Measurements from ENCODE around the gene ACOT2. TPM values are rescaled to one million over a fixed set of nuclear protein-coding genes. Genes with fewer than 3 reads are reported as not detected.
"Not testable (repeated sequence)": the region's sequence is repeated elsewhere in the genome, so short reads cannot be mapped to it uniquely, and the experiment has no call there.

The ACOT2 gene
- total and polyA plus RNA-seq, 2 donors = 13.8 to 20.3 TPM

- H3K27me3 ChIP-seq (ENCODE audit: control insufficient read depth in 2 of 2, insufficient read depth in 1 of 2, low read length in 1 of 2); H3K9me3 ChIP-seq (ENCODE audit: control insufficient read depth in 2 of 2, insufficient read depth in 1 of 2, low read length in 1 of 2); DNase-seq (ENCODE audit: low read depth in 6 of 9, low spot score in 9 of 9); H3K36me3 ChIP-seq (ENCODE audit: control insufficient read depth in 2 of 2, insufficient read depth in 2 of 2, low read length in 1 of 2); H3K4me3 ChIP-seq (ENCODE audit: low read length in 2 of 2); H3K27ac ChIP-seq (ENCODE audit: low read depth in 1 of 2, low read length in 1 of 2): not testable (repeated sequence)
- WGBS = 92% methylated on average over 18 of the region's 18 CpGs
- peaks cover 12 to 18% of the 10 kb centered on the region in 2 donors for H3K4me1 ChIP-seq (ENCODE audit: control insufficient read depth in 2 of 2, insufficient read depth in 2 of 2, low read length in 2 of 2)
Observed at GRCh38 chr14:73566431-73566830, 2.6 kb upstream of the ACOT2 start.

- not testable (repeated sequence) for H3K27me3 ChIP-seq (ENCODE audit: control insufficient read depth in 2 of 2, insufficient read depth in 1 of 2, low read length in 1 of 2); H3K27ac ChIP-seq (ENCODE audit: low read depth in 1 of 2, low read length in 1 of 2); H3K36me3 ChIP-seq (ENCODE audit: control insufficient read depth in 2 of 2, insufficient read depth in 2 of 2, low read length in 1 of 2); DNase-seq (ENCODE audit: low read depth in 6 of 9, low spot score in 9 of 9); H3K4me3 ChIP-seq (ENCODE audit: low read length in 2 of 2); H3K9me3 ChIP-seq (ENCODE audit: control insufficient read depth in 2 of 2, insufficient read depth in 1 of 2, low read length in 1 of 2)
- 96% methylated on average over 6 of the region's 6 CpGs for WGBS
- H3K4me1 ChIP-seq (ENCODE audit: control insufficient read depth in 2 of 2, insufficient read depth in 2 of 2, low read length in 2 of 2) = peaks cover 12 to 18% of the 10 kb centered on the region in 2 donors
Observed at GRCh38 chr14:73566935-73567334, 2.1 kb upstream of the ACOT2 start.

DNA sequence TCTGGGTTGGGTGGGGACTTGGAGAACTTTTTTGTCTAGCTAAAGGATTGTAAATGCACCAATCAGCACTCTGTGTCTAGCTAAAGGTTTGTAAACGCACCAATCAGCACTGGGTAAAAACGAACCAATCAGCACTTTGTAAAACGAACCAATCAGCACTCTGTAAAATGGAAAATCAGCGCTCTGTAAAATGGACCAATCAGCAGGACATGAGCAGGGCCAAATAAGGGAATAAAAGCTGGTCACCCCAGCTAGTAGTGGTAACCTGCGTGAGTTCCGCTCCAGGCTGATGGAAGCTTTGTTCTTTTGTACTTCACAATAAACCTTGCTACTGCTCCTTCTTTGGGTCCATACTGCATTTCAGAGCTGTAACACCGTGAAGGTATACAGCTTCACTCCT, 1.7 kb upstream of the ACOT2 start:
- Histone ChIP-seq H3K9me3 (ENCODE audit: control insufficient read depth in 2 of 2, insufficient read depth in 1 of 2, low read length in 1 of 2) (no peaks in the 10 kb centered on the region), H3K4me3 (ENCODE audit: low read length in 2 of 2) (no peak overlapping the region), H3K36me3 (ENCODE audit: control insufficient read depth in 2 of 2, insufficient read depth in 2 of 2, low read length in 1 of 2) (no peaks in the 10 kb centered on the region), H3K27ac (ENCODE audit: low read depth in 1 of 2, low read length in 1 of 2) (no peak overlapping the region), H3K27me3 (ENCODE audit: control insufficient read depth in 2 of 2, insufficient read depth in 1 of 2, low read length in 1 of 2) (no peaks in the 10 kb centered on the region), H3K4me1 (ENCODE audit: control insufficient read depth in 2 of 2, insufficient read depth in 2 of 2, low read length in 2 of 2) (peaks cover 12 to 18% of the 10 kb centered on the region in 2 donors)
- no peak for DNase-seq (ENCODE audit: low read depth in 6 of 9, low spot score in 9 of 9)
- WGBS = 99% methylated on average over 7 of the region's 7 CpGs

DNA sequence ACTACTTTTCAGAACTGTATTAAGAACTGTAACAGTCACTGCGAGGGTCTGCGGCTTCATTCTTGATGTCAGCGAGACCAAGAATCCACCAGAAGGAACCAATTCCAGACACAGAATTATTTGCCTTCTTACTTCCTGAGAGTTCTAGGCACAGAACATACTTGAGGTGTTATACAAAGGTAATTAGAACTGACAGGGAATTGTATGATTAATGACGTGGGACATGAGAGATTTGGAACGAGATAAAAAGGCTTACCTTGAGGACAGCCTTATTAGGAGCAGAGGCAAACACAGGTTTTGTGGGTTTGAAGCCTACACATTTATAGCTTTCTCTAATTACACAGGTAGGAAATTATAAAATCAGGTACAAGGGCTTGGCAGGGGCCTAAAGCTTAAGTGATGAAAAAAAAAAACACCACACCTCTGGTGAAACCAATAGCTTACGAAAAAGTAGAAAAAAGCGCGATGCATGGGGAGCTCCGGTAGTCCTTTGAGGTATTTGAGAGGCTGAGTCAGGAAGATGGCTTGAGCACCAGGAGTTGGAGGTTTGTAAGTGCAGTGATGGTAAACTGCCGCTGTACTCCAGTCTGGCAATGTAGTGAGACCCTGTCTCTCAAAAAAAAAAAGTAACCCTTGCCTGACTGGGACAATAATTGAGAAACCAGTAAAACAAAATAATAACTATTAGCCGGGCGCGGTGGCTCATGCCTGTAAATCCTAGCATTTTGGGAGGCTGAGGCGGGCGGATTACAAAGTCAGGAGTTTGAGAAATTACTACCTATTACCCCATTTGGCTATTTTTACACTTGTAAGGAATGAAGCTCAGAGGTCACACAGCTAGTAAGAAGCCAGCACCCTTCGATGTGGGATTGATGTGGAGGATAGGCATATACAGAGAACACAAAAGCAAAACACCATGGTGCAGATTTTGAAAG, 795 bp upstream of the ACOT2 start:
- H3K4me1 ChIP-seq (ENCODE audit: control insufficient read depth in 2 of 2, insufficient read depth in 2 of 2, low read length in 2 of 2) = peaks cover 12 to 18% of the 10 kb centered on the region in 2 donors
- DNase-seq (ENCODE audit: low read depth in 6 of 9, low spot score in 9 of 9) = peak in 1 of 9 donors; percentile 12
- no peaks in the 10 kb centered on the region for H3K36me3 ChIP-seq (ENCODE audit: control insufficient read depth in 2 of 2, insufficient read depth in 2 of 2, low read length in 1 of 2)
- no peaks in the 10 kb centered on the region for H3K27me3 ChIP-seq (ENCODE audit: control insufficient read depth in 2 of 2, insufficient read depth in 1 of 2, low read length in 1 of 2)
- no peaks in the 10 kb centered on the region for H3K9me3 ChIP-seq (ENCODE audit: control insufficient read depth in 2 of 2, insufficient read depth in 1 of 2, low read length in 1 of 2)
- 92% methylated on average over 16 of the region's 16 CpGs for WGBS
- peak overlapping the region; percentile 54 to 74 for H3K4me3 ChIP-seq (ENCODE audit: low read length in 2 of 2)
- H3K27ac ChIP-seq (ENCODE audit: low read depth in 1 of 2, low read length in 1 of 2) = peak overlapping the region; percentile 15 to 76

DNA sequence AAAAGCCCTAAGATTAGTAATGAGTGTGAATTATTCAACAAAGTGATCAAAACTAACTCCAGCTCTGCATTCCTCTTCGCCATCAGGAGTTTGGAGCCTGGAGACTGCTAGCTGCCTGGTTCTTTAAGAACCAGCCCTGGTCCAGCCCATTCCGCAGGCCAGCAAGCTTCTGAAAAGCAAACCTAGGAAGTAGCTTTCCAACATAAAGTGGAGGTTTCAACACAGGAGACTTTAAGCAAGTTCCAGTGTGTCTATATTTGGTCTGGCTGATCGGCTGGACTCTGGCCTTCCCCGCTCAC, 178 bp upstream of the ACOT2 start:
- H3K9me3 ChIP-seq (ENCODE audit: control insufficient read depth in 2 of 2, insufficient read depth in 1 of 2, low read length in 1 of 2) = not testable (repeated sequence)
- 27% methylated on average over 4 of the region's 4 CpGs for WGBS

GRCh38 chr14:73570913-73571312, 1.9 kb downstream of the ACOT2 start:
- H3K4me3 ChIP-seq (ENCODE audit: low read length in 2 of 2); H3K27ac ChIP-seq (ENCODE audit: low read depth in 1 of 2, low read length in 1 of 2); H3K36me3 ChIP-seq (ENCODE audit: control insufficient read depth in 2 of 2, insufficient read depth in 2 of 2, low read length in 1 of 2); H3K27me3 ChIP-seq (ENCODE audit: control insufficient read depth in 2 of 2, insufficient read depth in 1 of 2, low read length in 1 of 2); H3K9me3 ChIP-seq (ENCODE audit: control insufficient read depth in 2 of 2, insufficient read depth in 1 of 2, low read length in 1 of 2): not testable (repeated sequence)
- peak in 3 of 9 donors; percentile 35 to 45 (median 40) for DNase-seq (ENCODE audit: low read depth in 6 of 9, low spot score in 9 of 9)
- 57% methylated on average over 8 of the region's 8 CpGs for WGBS
- peaks cover 12 to 18% of the 10 kb centered on the region in 2 donors for H3K4me1 ChIP-seq (ENCODE audit: control insufficient read depth in 2 of 2, insufficient read depth in 2 of 2, low read length in 2 of 2)

More for the DNA sequence above, 178 bp upstream of the ACOT2 start:
- not testable (repeated sequence) for H3K36me3 ChIP-seq (ENCODE audit: control insufficient read depth in 2 of 2, insufficient read depth in 2 of 2, low read length in 1 of 2); H3K27me3 ChIP-seq (ENCODE audit: control insufficient read depth in 2 of 2, insufficient read depth in 1 of 2, low read length in 1 of 2); DNase-seq (ENCODE audit: low read depth in 6 of 9, low spot score in 9 of 9)
- Histone ChIP-seq H3K4me1 (ENCODE audit: control insufficient read depth in 2 of 2, insufficient read depth in 2 of 2, low read length in 2 of 2) (peaks cover 12 to 18% of the 10 kb centered on the region in 2 donors), H3K27ac (ENCODE audit: low read depth in 1 of 2, low read length in 1 of 2) (peak overlapping the region; percentile 76 to 79), H3K4me3 (ENCODE audit: low read length in 2 of 2) (peak overlapping the region; percentile 54 to 74)

- H3K27me3 ChIP-seq (ENCODE audit: control insufficient read depth in 2 of 2, insufficient read depth in 1 of 2, low read length in 1 of 2); H3K36me3 ChIP-seq (ENCODE audit: control insufficient read depth in 2 of 2, insufficient read depth in 2 of 2, low read length in 1 of 2); H3K9me3 ChIP-seq (ENCODE audit: control insufficient read depth in 2 of 2, insufficient read depth in 1 of 2, low read length in 1 of 2); H3K27ac ChIP-seq (ENCODE audit: low read depth in 1 of 2, low read length in 1 of 2); DNase-seq (ENCODE audit: low read depth in 6 of 9, low spot score in 9 of 9); H3K4me3 ChIP-seq (ENCODE audit: low read length in 2 of 2): not testable (repeated sequence)
- peaks cover 12 to 13% of the 10 kb centered on the region in 2 donors for H3K4me1 ChIP-seq (ENCODE audit: control insufficient read depth in 2 of 2, insufficient read depth in 2 of 2, low read length in 2 of 2)
- WGBS = 98% methylated on average over 5 of the region's 5 CpGs
Observed at GRCh38 chr14:73573034-73573433, 4.0 kb downstream of the ACOT2 start.

- not testable (repeated sequence) for H3K4me3 ChIP-seq (ENCODE audit: low read length in 2 of 2); H3K27ac ChIP-seq (ENCODE audit: low read depth in 1 of 2, low read length in 1 of 2)
- WGBS = 98% methylated on average over 4 of the region's 4 CpGs
Observed at GRCh38 chr14:73573740-73574139, 4.7 kb downstream of the ACOT2 start.

GRCh38 chr14:73574251-73574650, 5.2 kb downstream of the ACOT2 start:
- H3K4me1 ChIP-seq (ENCODE audit: control insufficient read depth in 2 of 2, insufficient read depth in 2 of 2, low read length in 2 of 2); H3K36me3 ChIP-seq (ENCODE audit: control insufficient read depth in 2 of 2, insufficient read depth in 2 of 2, low read length in 1 of 2); H3K27ac ChIP-seq (ENCODE audit: low read depth in 1 of 2, low read length in 1 of 2); H3K4me3 ChIP-seq (ENCODE audit: low read length in 2 of 2); H3K9me3 ChIP-seq (ENCODE audit: control insufficient read depth in 2 of 2, insufficient read depth in 1 of 2, low read length in 1 of 2); DNase-seq (ENCODE audit: low read depth in 6 of 9, low spot score in 9 of 9); H3K27me3 ChIP-seq (ENCODE audit: control insufficient read depth in 2 of 2, insufficient read depth in 1 of 2, low read length in 1 of 2): not testable (repeated sequence)
- 97% methylated on average over 7 of the region's 7 CpGs for WGBS

More at GRCh38 chr14:73573740-73574139, 4.7 kb downstream of the ACOT2 start:
- H3K27me3 ChIP-seq (ENCODE audit: control insufficient read depth in 2 of 2, insufficient read depth in 1 of 2, low read length in 1 of 2); H3K36me3 ChIP-seq (ENCODE audit: control insufficient read depth in 2 of 2, insufficient read depth in 2 of 2, low read length in 1 of 2); DNase-seq (ENCODE audit: low read depth in 6 of 9, low spot score in 9 of 9); H3K9me3 ChIP-seq (ENCODE audit: control insufficient read depth in 2 of 2, insufficient read depth in 1 of 2, low read length in 1 of 2); H3K4me1 ChIP-seq (ENCODE audit: control insufficient read depth in 2 of 2, insufficient read depth in 2 of 2, low read length in 2 of 2): not testable (repeated sequence)
